WI38 (cell line): Measurements from ENCODE around the gene CAMK1D.

Experiments used
- H3K4me3 ChIP-seq: 2 replicates; pipeline ENCODE4 v1.5.1; 2011; ENCODE audit warnings: low read depth, mild to moderate bottlenecking, control low read depth, low read length
- CTCF ChIP-seq: IDR thresholded peaks from 2 replicates; pipeline ENCODE4 v1.5.1; 2012; ENCODE audit warnings: low read depth, mild to moderate bottlenecking, control low read depth, low read length

The CAMK1D gene

GRCh38 chr10:12625393-12626023, 276.2 kb downstream of the CAMK1D start:
- no peak for TF ChIP-seq CTCF
- H3K4me3 ChIP-seq: no peak overlapping the region

- TF ChIP-seq CTCF: no peak
- no peak overlapping the region for H3K4me3 ChIP-seq
These were observed 278.8 kb downstream of the CAMK1D start for GRCh38 chr10:12628153-12628552.

GRCh38 chr10:12628964-12629766, 279.8 kb downstream of the CAMK1D start:
- no peak for TF ChIP-seq CTCF
- no peak overlapping the region for H3K4me3 ChIP-seq

- TF ChIP-seq CTCF: no peak
- H3K4me3 ChIP-seq: no peak overlapping the region
These were observed 280.4 kb downstream of the CAMK1D start for GRCh38 chr10:12629767-12630165.

- no peak for TF ChIP-seq CTCF
- H3K4me3 ChIP-seq: no peak overlapping the region
These were observed 281.9 kb downstream of the CAMK1D start for GRCh38 chr10:12631216-12631615.

GRCh38 chr10:12631787-12632562, 282.6 kb downstream of the CAMK1D start:
- no peak overlapping the region for H3K4me3 ChIP-seq
- TF ChIP-seq CTCF: no peak
